GM21723 (cell line): Measurements from ENCODE around the gene PITPNM1.

ENCODE experiments used
- ATAC-seq: cut with Tn5 transposase; IDR thresholded peaks from one replicate; pipeline ENCODE4 v1.9.1; 2021; ENCODE audit warnings: mild to moderate bottlenecking, moderate library complexity; ENCODE audit not compliant: unreplicated experiment

The PITPNM1 gene

GRCh38 chr11:67448220-67448609 is 56.9 kb downstream of the PITPNM1 start:
- ATAC-seq: no peak

DNA sequence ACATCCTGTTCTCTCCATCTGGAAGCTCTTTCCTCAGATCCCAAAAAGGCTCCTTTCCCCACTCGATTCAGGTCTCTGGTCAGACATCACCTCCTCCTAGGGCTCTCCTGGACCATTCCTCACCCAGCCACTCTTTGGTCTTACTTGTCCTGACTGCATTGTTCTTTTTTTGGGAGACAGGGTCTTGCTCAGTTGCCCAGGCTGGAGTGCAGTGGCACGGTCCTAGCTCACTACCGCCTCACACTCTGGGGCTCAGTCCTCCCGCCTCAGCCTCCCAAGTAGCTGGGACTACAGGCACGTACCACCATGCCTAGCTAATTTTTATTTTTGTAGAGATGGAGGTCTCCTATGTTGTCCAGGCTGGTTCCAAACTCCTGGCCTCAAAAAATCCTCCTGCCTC is 59.6 kb downstream of the PITPNM1 start:
- no peak for ATAC-seq

DNA sequence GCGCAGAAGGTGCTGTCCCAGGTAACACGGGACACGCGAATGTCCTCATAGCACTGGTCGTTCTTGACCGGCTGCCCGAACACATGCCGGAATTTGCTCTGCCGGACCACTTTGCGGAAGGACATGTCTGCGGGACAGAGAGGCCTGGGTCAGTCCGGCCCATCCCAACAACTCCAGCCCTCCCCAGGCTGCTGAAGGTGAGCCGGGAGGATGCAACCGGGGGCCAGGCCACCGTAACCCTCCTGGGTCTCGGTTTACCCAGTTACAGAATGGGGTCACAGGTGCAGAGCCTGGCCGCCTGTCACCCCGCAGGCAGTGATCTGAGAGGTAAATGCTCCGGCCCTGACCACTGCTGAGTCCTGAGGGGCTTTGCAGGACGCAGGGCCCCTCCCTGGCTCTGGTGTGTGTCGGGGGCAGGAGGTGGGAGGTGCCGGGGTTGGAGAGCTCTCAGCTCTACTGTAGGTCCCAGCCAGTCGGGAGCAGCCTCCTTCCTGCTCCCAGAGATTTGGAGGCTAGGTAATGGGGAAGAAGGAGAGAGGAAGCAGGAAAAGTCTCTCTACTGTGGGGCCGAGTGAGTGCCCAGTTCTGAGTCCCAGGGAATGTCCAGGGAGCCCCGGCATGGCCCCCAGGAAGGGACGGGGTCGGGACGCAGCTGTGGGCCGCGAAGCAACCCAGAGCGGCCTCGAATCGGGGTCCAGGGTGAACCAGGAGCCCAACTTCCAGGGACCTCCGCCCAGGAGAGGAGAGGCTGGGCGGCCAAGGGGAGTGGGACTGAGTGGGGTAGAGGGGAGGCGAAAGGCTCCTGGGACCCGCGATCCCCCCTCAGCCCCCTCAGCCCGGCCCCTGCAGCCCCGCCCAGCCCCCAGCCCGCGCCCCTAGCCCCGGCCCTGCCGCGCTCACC is 62.4 kb downstream of the PITPNM1 start:
- no peak for ATAC-seq
